HG02938 (cell line): ENCODE results near the gene UBC.
A peak's percentile ranks its signal among the peaks of the same experiment; 100 is the strongest.
"Not testable (repeated sequence)": the region's sequence is repeated elsewhere in the genome, so short reads cannot be mapped to it uniquely, and the experiment has no call there.

Source experiments
- ATAC-seq: cut with Tn5 transposase; IDR thresholded peaks from one replicate; pipeline ENCODE4 v1.9.1; 2021; ENCODE audit warnings: mild to moderate bottlenecking, moderate library complexity; ENCODE audit not compliant: unreplicated experiment

UBC gene

GRCh38 chr12:124884587-124885438, 29.6 kb downstream of the UBC start:
- peak; percentile 63 for ATAC-seq

DNA sequence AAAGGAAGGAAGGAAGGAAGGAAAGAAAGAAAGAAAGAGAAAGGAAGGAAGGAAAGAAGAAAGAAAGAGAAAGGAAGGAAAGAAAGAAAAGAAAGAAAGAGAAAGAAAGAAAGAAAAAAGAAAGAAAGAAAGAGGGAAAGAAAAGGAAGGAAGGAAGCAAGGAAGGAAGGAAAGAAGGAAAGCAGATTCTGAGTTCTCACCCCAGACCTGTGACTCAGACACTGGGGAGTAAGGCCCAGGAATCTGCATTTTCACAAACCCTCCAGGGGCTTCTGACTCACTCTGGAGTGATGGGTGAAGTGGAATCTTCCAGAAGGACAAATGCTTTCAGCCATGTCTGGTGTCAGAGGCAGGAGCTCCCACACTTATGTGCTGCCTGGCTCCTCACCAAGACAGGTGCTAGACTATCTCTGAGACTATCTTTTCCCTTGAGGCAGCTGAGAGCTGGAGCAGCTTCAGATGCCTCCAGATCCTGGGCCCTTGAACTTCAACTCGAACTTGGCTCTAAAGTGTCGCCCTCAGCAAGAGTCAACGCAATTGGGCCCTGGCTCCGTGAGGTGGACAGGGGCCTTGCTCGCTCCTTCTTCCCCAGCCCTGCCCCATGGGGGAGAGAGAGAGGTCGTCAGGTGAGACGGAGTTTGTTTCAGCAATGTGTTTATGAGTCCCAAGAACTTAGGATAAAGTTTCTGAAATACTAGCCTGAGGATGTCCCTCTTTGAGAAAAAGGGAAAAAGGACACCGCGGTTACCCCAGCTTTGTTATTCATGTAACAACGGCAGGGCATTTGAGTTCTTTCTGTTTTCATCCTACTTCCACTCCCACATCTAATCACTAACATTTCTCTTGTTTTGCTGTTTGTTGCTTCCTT, 31.0 kb downstream of the UBC start:
- ATAC-seq: no peak

- no peak for ATAC-seq
Observed at GRCh38 chr12:124881123-124881522, 33.3 kb downstream of the UBC start.

GRCh38 chr12:124880335-124880734, 34.1 kb downstream of the UBC start:
- ATAC-seq: not testable (repeated sequence)

DNA sequence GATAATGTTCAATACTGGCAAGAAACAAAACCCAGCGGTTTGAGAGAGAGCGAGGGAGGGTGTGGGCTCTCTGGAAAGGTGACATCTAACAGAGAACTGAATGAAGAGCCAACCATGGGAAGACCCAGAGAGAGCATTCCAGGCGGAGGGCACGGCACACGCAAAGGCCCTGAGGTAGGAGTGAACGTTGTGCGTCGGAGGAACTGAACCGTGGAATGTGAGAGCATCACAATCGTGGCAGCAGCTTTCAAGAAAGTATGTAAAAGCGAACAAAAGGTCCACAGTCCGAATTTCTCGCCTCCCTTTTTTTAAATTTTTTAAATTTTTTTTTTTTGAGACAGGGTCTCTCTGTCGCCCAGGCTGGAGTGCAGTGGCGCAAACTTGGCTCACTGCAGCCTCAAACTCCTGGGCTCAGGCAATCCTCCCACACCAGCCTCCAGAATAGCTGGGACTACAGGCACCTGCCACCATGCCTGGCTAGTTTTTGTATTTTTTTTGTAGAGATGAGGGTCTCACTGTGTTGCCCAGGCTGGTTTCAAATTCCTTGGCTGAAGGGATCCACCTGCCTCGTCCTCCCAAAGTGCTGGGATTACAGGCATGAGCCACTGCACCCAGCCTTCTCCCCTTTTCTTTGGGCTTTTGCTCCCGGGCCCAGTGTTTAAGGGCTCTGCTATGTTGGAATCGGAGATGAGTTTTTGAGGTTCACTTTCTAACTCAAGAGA, 35.5 kb downstream of the UBC start:
- no peak for ATAC-seq

- no peak for ATAC-seq
Observed at GRCh38 chr12:124877423-124877822, 37.0 kb downstream of the UBC start.

DNA sequence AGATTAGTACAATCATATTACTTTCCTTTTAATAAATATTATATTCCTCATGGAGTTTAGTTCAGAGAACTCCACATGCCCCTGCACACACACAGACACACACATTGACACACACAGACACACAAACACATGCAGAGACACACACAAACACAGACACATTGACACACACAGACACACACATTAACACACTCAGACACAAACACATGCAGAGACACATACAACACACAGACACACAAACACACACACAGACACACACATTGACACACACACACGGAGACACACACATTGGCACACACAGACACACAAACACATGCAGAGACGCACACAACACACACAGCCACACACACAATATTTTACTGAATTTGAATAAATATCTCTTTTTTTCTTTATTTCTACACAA, 38.3 kb downstream of the UBC start:
- ATAC-seq: no peak

DNA sequence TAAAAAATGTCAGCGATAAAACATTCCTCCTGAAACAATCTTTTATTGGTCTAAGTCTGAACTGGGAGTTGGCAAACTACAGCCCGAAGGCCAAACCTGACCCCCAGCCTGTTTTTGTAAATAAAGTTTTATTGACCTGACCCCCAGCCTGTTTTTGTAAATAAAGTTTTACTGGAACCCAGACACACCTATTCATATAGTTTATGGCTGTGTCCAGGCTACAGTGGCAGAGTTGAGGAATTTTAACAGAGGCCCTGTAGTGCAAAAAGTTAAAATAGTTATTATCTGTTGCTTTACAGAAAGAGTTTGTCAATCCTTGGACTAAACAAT, 38.7 kb downstream of the UBC start:
- no peak for ATAC-seq

DNA sequence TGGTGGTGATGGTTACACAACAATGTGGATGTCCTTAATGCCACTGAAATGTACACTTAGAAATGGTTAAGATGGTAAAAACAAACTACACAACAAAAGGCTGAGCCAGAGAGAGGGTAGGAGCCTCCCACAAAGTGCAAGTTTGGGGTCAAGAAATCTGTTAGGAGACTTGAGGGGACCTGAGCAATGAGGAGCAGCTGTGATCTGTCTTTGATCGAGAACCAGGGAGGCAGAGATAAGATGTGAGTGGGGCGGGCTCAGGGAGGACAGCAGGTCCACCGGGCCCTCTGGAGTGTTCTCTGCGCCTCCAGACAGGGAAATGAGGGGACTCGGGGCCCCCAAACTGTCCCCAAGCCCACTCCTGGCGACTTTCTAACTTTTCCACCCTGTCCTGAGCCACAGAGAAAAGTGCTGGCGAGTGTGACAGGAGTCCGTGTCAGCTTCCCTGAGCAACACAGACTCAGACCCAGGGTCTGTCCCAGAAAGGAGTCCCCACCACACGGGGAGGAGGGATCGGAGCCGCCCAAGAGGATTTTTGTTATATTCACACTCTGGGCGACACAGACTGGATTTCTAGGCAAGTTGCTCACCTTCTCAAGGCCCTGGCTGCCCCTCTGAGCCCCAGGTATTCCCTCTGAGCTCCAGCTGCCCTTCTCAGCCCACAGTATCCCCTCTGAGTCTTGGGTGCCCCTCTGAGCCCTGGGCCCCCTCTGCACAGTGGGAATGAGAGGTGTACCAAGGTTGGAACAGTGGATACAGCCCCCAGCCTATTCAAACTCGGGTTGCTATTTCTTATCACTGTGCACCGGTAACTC, 39.3 kb downstream of the UBC start:
- no peak for ATAC-seq

- no peak for ATAC-seq
Observed at GRCh38 chr12:124874188-124874587, 40.3 kb downstream of the UBC start.

DNA sequence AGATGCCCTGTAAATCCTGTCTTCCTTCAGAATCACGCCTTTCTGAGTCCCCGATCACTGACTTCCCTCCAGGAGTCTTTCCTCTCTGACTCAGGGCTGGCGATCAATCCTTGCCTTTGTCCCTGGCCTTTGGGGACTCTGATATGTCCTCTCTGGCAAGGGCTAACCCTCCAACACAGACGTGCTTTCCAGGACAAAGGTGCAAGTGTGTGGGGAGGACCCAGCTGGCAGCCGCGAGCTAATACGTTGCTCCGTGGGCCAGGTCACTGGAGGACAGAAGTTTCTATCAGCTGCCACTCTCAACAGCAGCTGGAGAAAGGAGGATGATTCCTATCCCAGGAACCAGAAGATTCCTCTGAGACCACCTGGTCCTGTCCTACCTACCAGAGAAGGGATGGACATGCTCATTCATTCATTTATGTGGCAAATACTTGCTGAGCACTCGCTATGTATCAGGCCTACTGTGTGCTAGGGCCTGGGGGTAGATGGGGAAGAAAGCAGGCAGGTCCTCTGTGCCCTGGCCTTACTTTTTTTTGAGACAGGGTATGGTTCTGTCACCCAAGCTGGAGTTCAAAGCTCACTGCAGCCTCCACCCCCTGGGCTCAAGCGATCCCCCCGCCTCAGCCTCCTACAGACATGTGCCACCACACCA, 42.3 kb downstream of the UBC start:
- ATAC-seq: no peak

DNA sequence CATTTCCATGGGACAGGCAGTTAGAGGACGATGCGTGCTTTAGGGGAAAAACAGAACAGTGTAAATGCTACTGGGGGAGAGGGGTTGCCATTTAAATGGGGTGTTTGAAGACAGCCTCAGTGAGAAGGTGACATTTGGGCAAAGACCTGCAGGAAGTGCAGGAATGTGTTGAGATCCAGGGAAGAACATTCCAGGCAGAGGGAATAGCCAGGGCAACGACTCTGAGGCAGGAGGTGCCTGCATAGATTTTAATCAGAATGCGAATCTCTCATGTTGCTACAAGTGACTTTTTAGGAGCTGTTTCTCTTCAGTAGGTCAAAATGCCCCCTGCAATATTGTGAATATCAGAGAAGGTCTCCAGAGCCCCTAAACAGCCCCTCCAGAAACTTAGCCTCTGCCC, 43.2 kb downstream of the UBC start:
- ATAC-seq: no peak

GRCh38 chr12:124870515-124870914, 43.9 kb downstream of the UBC start:
- no peak for ATAC-seq

- ATAC-seq: no peak
Observed at GRCh38 chr12:124869059-124869665, 45.3 kb downstream of the UBC start.

DNA sequence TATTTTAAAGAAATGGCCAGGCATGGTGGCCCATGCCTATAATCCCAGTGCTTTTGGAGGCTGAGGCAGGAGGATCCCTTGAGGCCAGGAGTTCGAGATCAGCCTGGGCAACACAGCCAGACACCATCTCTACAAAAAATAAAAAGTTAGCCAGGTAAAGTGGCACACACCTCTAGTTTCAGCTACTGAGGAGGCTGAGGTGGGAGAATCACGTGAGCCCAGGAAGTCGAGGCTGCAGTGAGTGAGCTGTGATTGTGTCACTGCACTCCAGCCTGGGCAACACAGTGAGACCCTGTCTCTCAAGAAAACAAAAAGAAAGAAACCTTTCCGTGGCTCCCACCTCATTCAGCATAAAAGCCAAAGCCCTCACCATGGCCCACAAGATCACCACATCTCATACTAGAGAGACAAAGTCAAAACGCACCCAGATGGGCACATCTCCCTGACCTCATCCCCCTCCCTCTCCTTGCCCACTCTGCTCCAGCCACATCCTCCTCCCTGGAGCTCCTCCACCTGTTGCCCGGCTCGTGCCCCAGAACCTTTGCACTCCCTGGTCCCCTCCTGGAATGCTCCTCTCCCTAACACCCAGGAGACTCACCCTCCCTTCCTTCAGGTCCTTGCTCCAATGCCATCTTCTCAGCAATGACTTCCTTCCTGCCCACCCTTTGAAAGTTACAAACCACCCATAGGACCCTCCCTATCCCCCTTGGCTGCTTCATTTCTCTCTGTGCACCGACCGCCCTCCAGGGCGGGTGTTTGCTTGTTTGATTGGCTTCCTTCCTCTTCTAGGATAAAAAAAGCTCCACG, 46.0 kb downstream of the UBC start:
- no peak for ATAC-seq

DNA sequence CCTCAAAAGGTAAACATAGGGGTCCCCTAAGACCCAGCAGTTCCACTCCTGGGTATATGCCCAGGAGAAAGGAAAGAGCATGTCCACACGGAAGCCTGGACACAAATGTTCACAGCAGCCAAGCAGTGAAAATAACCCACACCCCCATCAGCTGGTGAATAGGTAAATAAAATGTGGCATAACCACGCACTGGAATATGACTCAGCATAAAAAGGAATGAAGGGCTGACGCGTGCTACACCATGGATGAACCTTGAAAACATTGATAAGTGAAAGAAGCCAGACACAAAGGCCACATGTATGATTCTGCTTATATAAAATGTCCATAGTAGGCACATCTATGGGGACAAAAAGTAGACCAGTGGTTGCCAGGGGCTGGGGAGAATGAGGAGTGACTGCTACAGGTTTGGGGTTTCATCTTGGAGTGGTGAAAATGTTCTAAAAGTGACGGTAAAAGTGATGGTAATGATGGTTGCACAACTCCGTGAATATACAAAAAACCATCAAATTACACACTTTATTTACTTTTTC, 47.0 kb downstream of the UBC start:
- no peak for ATAC-seq

DNA sequence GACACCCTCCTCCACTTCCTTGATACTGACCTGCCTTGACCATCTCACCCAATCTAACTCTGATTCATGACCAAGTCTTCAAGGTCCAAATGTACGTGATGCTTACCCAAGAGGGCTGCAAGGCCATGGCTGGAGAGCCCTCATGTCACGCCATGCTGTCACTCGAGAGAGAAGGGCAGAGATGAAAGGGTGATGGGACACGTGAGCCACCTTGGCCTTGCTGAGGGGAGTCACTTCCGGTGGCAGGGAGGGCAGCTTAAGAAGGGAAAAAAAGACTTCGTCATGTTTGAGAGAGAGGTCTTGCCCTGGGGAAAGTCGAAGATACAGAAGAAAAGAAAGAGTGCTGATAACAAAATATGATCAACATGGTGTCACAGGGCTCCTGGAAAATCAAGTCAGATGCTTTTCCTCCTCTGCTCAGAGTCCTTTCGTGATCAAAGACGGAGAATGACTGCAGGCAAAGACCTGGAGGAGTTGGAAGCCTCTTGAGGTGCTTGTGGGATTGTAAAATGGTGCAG, 47.5 kb downstream of the UBC start:
- no peak for ATAC-seq

DNA sequence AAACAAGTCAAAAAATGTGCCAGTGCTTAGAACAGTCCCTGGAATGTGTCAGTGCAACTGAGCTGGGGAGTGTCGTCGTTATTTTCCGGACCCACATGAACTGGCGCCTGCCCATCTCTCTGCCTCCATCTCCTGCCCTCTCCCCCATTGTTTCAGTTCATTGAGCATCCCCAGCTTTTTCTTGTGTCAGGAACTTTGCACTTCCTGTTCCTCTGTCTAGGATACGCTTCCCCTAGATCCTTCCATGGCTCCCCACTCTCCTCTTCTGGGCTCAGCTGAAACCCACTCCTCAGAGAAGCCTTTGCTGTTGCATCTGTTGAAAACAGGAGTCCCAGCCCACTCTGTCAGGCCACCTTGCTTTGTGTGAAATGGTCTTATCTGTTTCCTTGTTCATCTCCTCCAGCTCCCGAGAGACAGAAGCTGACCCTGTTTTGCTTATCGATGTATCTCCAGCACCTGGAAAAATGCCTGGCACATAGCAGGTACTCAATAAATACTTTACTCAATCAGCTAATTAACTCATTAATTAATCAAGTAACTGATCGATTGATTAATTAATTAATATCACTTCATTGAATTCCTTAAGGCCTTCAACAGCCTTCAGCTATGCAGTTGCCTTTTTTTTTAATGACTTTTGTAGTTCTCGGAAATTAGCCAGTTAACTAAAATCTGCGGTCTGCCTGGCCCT, 48.1 kb downstream of the UBC start:
- no peak for ATAC-seq
